Amygdala (tissue), 56 donors: ENCODE data around the gene ACVR1B.
A peak's percentile ranks its signal among the peaks of the same experiment; 100 is the strongest.

Source experiments
- DNase-seq, 56 donors: peaks; one replicate each; lab custom pipeline; 2025; lab: John Stamatoyannopoulos, UW

ACVR1B gene

GRCh38 chr12:51951199-51951842, at the start of gene ACVR1B:
ACVR1B (plus strand) TSS chr12:51951699; CDS start chr12:51951744, 45 bp downstream.
- peak; percentile 37 to 92 (median 78) for DNase-seq

GRCh38 chr12:51901881-51902280, 49.6 kb upstream of the ACVR1B start:
- DNase-seq, result no peak

- no peak for DNase-seq
Measured at GRCh38 chr12:51904951-51905470, 46.5 kb upstream of the ACVR1B start.

- no peak for DNase-seq
Measured at GRCh38 chr12:51905471-51906429, 45.7 kb upstream of the ACVR1B start.

GRCh38 chr12:51906430-51907082, 44.9 kb upstream of the ACVR1B start:
- no peak for DNase-seq

- DNase-seq, result no peak
Measured at GRCh38 chr12:51907083-51907855, 44.2 kb upstream of the ACVR1B start, which contains the start of gene ACVRL1. ACVRL1 (plus strand) TSS chr12:51907504; CDS start chr12:51912475, 4,971 bp downstream.

- DNase-seq, result no peak
Measured at GRCh38 chr12:51907856-51908425, 43.6 kb upstream of the ACVR1B start.

- DNase-seq, result no peak
Measured at GRCh38 chr12:51908876-51909592, 42.5 kb upstream of the ACVR1B start.

GRCh38 chr12:51910168-51910567, 41.3 kb upstream of the ACVR1B start:
- no peak for DNase-seq

- DNase-seq, result no peak
Measured at GRCh38 chr12:51910691-51911090, 40.8 kb upstream of the ACVR1B start.

- DNase-seq, result no peak
Measured at GRCh38 chr12:51911307-51911706, 40.2 kb upstream of the ACVR1B start.

GRCh38 chr12:51911788-51912711, 39.4 kb upstream of the ACVR1B start:
- no peak for DNase-seq

- no peak for DNase-seq
Measured at GRCh38 chr12:51913071-51914033, 38.1 kb upstream of the ACVR1B start.

GRCh38 chr12:51914034-51914923, 37.2 kb upstream of the ACVR1B start:
- no peak for DNase-seq

GRCh38 chr12:51915003-51915625, 36.4 kb upstream of the ACVR1B start:
- no peak for DNase-seq
